B cell (primary cell): ENCODE measurements around the gene LDB1. TPM values are rescaled to one million over a fixed set of nuclear protein-coding genes. Genes with fewer than 3 reads are reported as not detected.
A peak's percentile ranks its signal among the peaks of the same experiment; 100 is the strongest.

ENCODE experiments used
- ATAC-seq: fragments of 200-7000 bp; cut with Tn5 transposase; one replicate; pipeline ENCODE4 v1.10.0; 2021; ENCODE audit warnings: low read depth, mild to moderate bottlenecking, moderate number of reproducible peaks, moderate library complexity
- CTCF ChIA-PET: fragments of 350-600 bp; sonication (Branson Sonifier 250); formaldehyde crosslinking; loops from one replicate; lab custom pipeline; 2021; ENCODE audit warnings: antibody characterized with exemption, inconsistent platforms; lab: Charles Lee
- POLR2A ChIA-PET: fragments of 350-600 bp; sonication (Branson Sonifier 250); formaldehyde crosslinking; loops from one replicate; lab custom pipeline; 2021; ENCODE audit warnings: antibody characterized with exemption; lab: Charles Lee
- DNase-seq: peaks from one replicate; pipeline ENCODE4 v3.0.0; 2013
- H2AFZ ChIP-seq: 2 replicates; pipeline ENCODE4 v1.6.1; 2012; ENCODE audit warnings: mild to moderate bottlenecking, low read depth, low read length; ENCODE audit not compliant: insufficient read depth, poor library complexity, severe bottlenecking
- H3K27ac ChIP-seq, 2 donors: 1 replicate in 1 of 2; 2 replicates in 1 of 2; pipeline ENCODE4 v1.5.1; 2012 to 2013; ENCODE audit warnings: low read length in 2 of 2, mild to moderate bottlenecking in 2 of 2, moderate library complexity in 1 of 2
- H3K27me3 ChIP-seq, 4 experiments: fragments of 200-600 bp in 1 of 4; sonication (generic) in 1 of 4; replicated peaks in 1 of 4; 1 replicate in 2 of 4; 2 replicates in 2 of 4; pipeline versions ENCODE4 v1.6.1 to v1.7.0; 2013 to 2016; ENCODE audit warnings: low read length in 3 of 4, mild to moderate bottlenecking in 2 of 4, mixed read lengths in 1 of 4, moderate library complexity in 1 of 4; ENCODE audit not compliant: insufficient read depth in 4 of 4, control insufficient read depth in 3 of 4; ENCODE audit errors: control extremely low read depth in 1 of 4
- H3K36me3 ChIP-seq, 2 experiments: replicated peaks in 1 of 2; 1 replicate in 1 of 2; 2 replicates in 1 of 2; pipeline versions ENCODE4 v1.6.1 to v1.7.1; 2013; ENCODE audit warnings: low read length in 1 of 2; ENCODE audit not compliant: insufficient read depth in 2 of 2, control insufficient read depth in 1 of 2; ENCODE audit errors: control extremely low read depth in 1 of 2, extremely low read depth in 1 of 2
- H3K4me1 ChIP-seq, 2 donors: fragments of 200-600 bp in 1 of 2; sonication (generic) in 1 of 2; 1 replicate in 1 of 2; 2 replicates in 1 of 2; pipeline versions ENCODE4 v1.5.1 to v1.6.1; 2013 to 2017; ENCODE audit warnings: low read length in 2 of 2; ENCODE audit not compliant: control insufficient read depth in 2 of 2, insufficient read depth in 2 of 2
- H3K4me2 ChIP-seq: replicated peaks from 2 replicates; pipeline ENCODE3; 2012; ENCODE audit warnings: mild to moderate bottlenecking, low read depth, low read length; ENCODE audit not compliant: poor library complexity, severe bottlenecking
- H3K4me3 ChIP-seq, 5 experiments: fragments of 200-600 bp in 1 of 5; sonication (generic) in 1 of 5; 1 replicate in 3 of 5; 2 replicates in 2 of 5; pipeline versions ENCODE4 v1.5.1 to v1.7.0; 2011 to 2016; ENCODE audit warnings: low read length in 4 of 5, mild to moderate bottlenecking in 4 of 5, low read depth in 2 of 5, control low read depth in 1 of 5, moderate library complexity in 1 of 5; ENCODE audit not compliant: insufficient read depth in 1 of 5; ENCODE audit errors: control extremely low read depth in 1 of 5, extremely low read depth in 1 of 5
- H3K79me2 ChIP-seq: fragments of 200-600 bp; sonication (generic); one replicate; pipeline ENCODE4 v1.6.0; 2016; ENCODE audit warnings: low read length; ENCODE audit not compliant: control insufficient read depth, insufficient read depth
- H3K9ac ChIP-seq: fragments of 200-600 bp; sonication (generic); 2 replicates; pipeline ENCODE4 v1.6.1; 2017; ENCODE audit warnings: mild to moderate bottlenecking, low read length, moderate library complexity
- H3K9me3 ChIP-seq, 3 donors: one replicate each; pipeline versions ENCODE4 v1.6.1 to v1.7.1; 2013; ENCODE audit warnings: low read length in 2 of 3; ENCODE audit not compliant: control insufficient read depth in 2 of 3, insufficient read depth in 1 of 3; ENCODE audit errors: control extremely low read depth in 1 of 3
- H4K20me1 ChIP-seq: 2 replicates; pipeline ENCODE4 v1.6.0; 2012; ENCODE audit warnings: mild to moderate bottlenecking, low read length; ENCODE audit not compliant: insufficient read depth, control insufficient read depth, poor library complexity, severe bottlenecking
- H3K27ac Mint-ChIP-seq: one replicate; pipeline ENCODE4 v1.8.0; 2021; ENCODE audit warnings: mixed read lengths
- H3K27me3 Mint-ChIP-seq: one replicate; pipeline ENCODE4 v1.8.0; 2021; ENCODE audit warnings: mixed read lengths
- H3K4me1 Mint-ChIP-seq: one replicate; pipeline ENCODE4 v1.8.0; 2021; ENCODE audit warnings: mixed read lengths
- H3K4me3 Mint-ChIP-seq: one replicate; pipeline ENCODE4 v1.8.0; 2021; ENCODE audit warnings: mixed read lengths
- H3K9me3 Mint-ChIP-seq: one replicate; pipeline ENCODE4 v1.8.0; 2022; ENCODE audit warnings: mixed read lengths; ENCODE audit not compliant: insufficient read depth
- EZH2 ChIP-seq: IDR thresholded peaks from 2 replicates; pipeline ENCODE4 v1.6.1; 2012; ENCODE audit warnings: borderline replicate concordance, low read depth, mild to moderate bottlenecking, moderate library complexity, low read length; ENCODE audit not compliant: insufficient read depth, poor library complexity, severe bottlenecking
- WGBS: methylation state at CpG from one replicate; pipeline ENCODE4 v1.1.5; 2013; ENCODE audit warnings: missing lambda C conversion rate; ENCODE audit not compliant: insufficient coverage; 5-methylcytosine and 5-hydroxymethylcytosine counted together
- intact Hi-C: fragments of 100-400 bp; cut with micrococcal nuclease; formaldehyde crosslinking; loops from one replicate; pipeline ENCODE4 v1.10.0; 2022
- polyA minus RNA-seq: library from RNA; depleted of rRNA, polyadenylated mRNA; stranded (reverse); fragments of >200 nt; gene quantifications from 2 replicates; pipeline ENCODE4 v1.2.3, GENCODE V29; 2012
- polyA plus RNA-seq: library from polyadenylated mRNA; depleted of rRNA; stranded (reverse); fragments of >200 nt; gene quantifications from 2 replicates; pipeline ENCODE4 v1.2.3, GENCODE V29; 2012
- total RNA-seq, 2 donors: library from RNA; stranded (reverse); fragments of 120-200 nt in 1 of 2; gene quantifications; 1 replicate in 1 of 2; 2 replicates in 1 of 2; pipeline versions ENCODE4 v1.2.3 to v1.2.4, GENCODE V29; 2013 to 2022
- TF ChIP-seq, protein P1 (sequence below): fragments of 200-600 bp; IDR thresholded peaks from one replicate; pipeline ENCODE4 v1.8.0; 2022; ENCODE audit warnings: antibody characterized with exemption, mild to moderate bottlenecking

Gene LDB1
- 111 and 114 TPM in 2 replicates for total RNA-seq
- 51.2 TPM for total RNA-seq (2013)
- polyA plus RNA-seq, result 127 and 139 TPM in 2 replicates
- polyA minus RNA-seq, result 88.4 and 109 TPM in 2 replicates

GRCh38 chr10:102120142-102120990, at the start of gene LDB1:
LDB1 (minus strand) TSS chr10:102120368; CDS start chr10:102120110, 258 bp downstream.
- intact Hi-C loops, result loop anchor here (1.0 to 2.0 kb wide), 4 partner anchors 12 to 302 kb away; partner anchors contain the start of genes HPS6, NOLC1 and OGA
- H3K4me2 ChIP-seq, result peak within 1 kb of the TSS; percentile 93
- Mint-ChIP-seq H3K4me3 (peak within 1 kb of the TSS; percentile 97), H3K27me3 (no peaks in the 10 kb centered on the region), H3K4me1 (peaks cover 55% of the 10 kb centered on the region), H3K27ac (peak within 1 kb of the TSS; percentile 99), H3K9me3 (no peaks in the 10 kb centered on the region)
- TF ChIP-seq EZH2, result no peak
- TF ChIP-seq, protein P1, sequence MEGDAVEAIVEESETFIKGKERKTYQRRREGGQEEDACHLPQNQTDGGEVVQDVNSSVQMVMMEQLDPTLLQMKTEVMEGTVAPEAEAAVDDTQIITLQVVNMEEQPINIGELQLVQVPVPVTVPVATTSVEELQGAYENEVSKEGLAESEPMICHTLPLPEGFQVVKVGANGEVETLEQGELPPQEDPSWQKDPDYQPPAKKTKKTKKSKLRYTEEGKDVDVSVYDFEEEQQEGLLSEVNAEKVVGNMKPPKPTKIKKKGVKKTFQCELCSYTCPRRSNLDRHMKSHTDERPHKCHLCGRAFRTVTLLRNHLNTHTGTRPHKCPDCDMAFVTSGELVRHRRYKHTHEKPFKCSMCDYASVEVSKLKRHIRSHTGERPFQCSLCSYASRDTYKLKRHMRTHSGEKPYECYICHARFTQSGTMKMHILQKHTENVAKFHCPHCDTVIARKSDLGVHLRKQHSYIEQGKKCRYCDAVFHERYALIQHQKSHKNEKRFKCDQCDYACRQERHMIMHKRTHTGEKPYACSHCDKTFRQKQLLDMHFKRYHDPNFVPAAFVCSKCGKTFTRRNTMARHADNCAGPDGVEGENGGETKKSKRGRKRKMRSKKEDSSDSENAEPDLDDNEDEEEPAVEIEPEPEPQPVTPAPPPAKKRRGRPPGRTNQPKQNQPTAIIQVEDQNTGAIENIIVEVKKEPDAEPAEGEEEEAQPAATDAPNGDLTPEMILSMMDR, result no peak
- POLR2A ChIA-PET, result interaction anchor here (0.6 to 1.4 kb wide), 4 partner anchors 12 to 522 kb away, joined by 3 to 6 read pairs (median 4); partner anchors contain the start of genes NOLC1 and PPRC1
- CTCF ChIA-PET, result interaction anchor here (0.6 kb wide), 1 partner anchor 1124 kb away, joined by 4 read pairs; no protein-coding TSS in a partner anchor
- peaks cover 45 to 55% of the 10 kb centered on the region in 2 donors for H3K4me1 ChIP-seq
- H3K9me3 ChIP-seq, result no peaks in the 10 kb centered on the region
- H3K9ac ChIP-seq, result peak within 1 kb of the TSS; percentile 94
- under 1% methylated on average over 100 of the region's 104 CpGs for WGBS
- H3K27me3 ChIP-seq, result no peaks in the 10 kb centered on the region
- peak within 1 kb of the TSS; percentile 94 for H2AFZ ChIP-seq
- peaks cover 18% of the 10 kb centered on the region for H4K20me1 ChIP-seq
- ATAC-seq (peak; percentile 61), DNase-seq (peak; percentile 89)
- H3K4me3 ChIP-seq, result peak within 1 kb of the TSS; percentile 71 to 95 (median 90)
- H3K36me3 ChIP-seq, result no peaks in the 10 kb centered on the region
- H3K79me2 ChIP-seq, result peaks cover 58% of the 10 kb centered on the region
- H3K27ac ChIP-seq, result peak within 1 kb of the TSS; percentile 87 to 94
